HG03196 (cell line): ENCODE results near the gene AK5.
A peak's percentile ranks its signal among the peaks of the same experiment; 100 is the strongest.

Experiments used
- ATAC-seq: cut with Tn5 transposase; IDR thresholded peaks from one replicate; pipeline ENCODE4 v1.9.1; 2021; ENCODE audit not compliant: unreplicated experiment

Gene AK5

DNA sequence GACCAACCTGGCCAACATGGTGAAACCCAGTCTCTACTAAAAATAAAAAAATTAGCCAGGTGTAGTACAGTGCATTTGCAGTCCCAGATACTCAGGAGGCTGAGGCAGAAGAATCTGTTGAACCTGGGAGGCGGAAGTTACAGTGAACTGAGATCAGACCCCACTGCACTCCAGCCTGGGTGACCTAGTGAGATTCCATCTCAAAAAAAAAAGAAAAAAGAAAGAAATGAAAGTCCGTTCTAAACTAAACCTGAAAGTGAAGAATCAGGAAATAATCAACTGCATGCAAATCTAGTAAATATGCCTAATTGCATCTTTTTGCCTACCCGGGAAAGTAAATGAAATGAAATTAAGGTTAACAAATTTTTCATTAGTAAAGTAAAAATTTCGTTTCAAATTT, 301.1 kb downstream of the AK5 start:
- ATAC-seq, result no peak

DNA sequence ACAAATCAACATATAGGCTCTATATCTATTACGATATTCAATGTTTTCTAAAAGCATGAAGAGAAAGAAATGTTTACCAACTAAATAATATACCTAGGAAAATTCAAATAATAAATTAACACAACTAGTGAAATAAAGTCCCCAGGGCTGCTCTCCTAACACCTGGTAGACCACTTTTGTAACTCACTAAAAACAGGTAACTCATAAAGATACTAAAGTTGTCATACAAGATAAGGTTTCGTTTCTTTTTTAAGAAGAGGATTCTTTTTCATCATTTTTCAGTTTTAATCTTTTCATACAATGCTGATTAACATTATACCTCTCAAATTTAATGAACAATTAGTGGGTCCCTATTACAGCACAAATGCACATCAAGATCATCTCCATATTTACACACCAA, 301.7 kb downstream of the AK5 start:
- ATAC-seq, result no peak

DNA sequence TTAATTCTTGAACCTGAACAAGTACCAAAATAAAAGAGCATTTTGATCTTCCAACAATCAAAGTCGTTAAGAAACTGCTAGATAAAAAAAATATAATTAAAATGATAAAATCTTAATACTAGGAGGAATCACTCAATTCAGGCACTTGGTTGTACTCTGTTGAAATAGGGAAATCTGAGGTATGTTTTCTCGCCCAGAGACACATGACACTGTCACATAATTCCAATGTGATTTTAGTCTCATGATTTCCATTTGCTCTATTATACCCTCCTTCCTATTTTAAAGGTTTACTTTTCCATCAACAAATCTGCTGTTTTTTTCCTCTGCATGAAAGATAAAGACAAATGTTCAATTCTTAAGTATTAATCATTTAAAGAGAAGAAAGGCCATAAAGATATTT, 303.1 kb downstream of the AK5 start:
- ATAC-seq, result no peak

DNA sequence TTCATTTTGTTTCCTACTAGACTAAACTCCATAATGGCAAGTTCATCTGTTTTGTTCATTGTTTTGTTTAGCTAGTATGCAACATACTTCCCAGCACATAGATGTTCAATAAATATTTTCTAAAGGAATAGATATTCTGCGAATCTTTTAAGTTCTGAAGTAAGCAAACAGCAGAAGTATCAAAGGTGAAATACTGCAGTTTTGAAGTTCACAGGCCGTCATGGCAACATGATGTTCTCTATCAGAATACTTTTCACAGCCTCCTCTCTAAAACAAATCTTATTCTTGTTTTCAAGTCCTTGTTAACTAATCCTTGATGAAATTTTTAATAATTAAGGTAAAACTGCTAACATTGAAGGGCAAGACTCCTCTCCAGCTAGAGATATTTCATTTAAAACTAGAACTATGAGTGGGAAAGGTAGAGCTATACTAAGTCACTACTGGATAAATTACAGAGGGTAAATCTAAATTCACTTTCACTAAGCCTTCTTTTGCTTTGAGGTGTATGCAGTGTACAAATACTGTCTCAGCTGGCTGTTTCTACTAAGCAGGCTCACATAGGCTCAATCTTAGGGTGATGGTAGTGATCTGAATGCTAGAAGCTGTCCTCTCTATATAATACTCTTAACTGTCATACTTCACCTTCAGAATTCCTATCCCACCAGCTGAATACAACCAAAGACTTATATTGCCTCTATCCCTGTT, 303.9 kb downstream of the AK5 start:
- ATAC-seq, result no peak

DNA sequence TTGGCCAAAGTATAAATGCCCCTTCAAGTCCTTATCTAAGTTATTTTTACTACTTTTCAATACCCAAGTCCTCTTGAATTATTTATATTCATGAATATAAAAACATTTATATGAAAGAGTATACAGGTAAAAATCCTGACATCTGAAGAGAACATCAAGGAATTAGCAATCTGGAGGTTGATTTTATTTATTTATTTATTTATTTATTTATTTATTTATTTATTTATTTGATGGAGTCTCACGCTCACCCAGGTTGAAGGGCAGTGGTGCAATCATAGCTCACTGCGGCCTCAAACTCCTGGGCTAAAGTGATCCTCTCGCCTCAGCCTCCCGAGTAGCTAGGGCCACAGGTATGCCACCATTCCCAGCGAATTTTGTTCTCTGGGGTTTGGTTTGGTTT, 307.4 kb downstream of the AK5 start:
- ATAC-seq, result no peak

DNA sequence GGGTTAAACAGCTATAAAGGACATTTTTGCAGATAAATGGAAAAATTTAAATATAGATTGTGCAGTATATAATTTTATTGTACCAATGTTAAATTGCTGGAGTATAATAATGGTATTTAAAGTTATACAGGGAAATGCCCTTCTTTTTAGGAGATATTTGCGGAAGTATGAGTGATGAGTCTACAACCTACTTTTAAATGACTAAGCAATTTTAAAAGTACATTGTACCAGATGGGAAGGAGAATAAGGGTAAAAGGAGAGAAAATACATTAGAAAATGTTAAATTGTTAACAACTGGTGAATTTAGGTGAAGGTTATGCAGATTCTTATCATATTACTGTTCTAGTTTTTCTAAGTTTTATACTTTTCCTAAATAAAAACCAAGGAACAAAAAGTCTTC, 308.8 kb downstream of the AK5 start:
- no peak for ATAC-seq

DNA sequence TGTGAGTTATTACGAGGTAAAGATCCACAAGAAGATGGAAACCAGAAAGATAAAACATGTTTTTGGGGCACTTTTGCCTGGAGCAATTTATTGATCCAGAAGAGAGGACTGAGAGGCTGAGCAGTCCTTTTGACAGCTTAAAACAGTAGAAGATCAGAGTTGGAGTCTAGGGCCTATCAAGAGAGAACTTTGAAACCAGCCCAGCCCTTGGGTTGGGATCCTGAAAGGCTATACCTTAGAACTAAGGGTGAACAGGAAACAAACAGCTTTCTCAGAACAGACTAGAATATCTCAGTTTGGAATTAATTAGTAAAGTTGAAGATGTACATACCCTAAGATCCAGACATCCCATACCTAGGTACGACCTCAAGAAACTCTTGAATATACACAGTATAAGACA, 311.1 kb downstream of the AK5 start:
- ATAC-seq, result no peak

DNA sequence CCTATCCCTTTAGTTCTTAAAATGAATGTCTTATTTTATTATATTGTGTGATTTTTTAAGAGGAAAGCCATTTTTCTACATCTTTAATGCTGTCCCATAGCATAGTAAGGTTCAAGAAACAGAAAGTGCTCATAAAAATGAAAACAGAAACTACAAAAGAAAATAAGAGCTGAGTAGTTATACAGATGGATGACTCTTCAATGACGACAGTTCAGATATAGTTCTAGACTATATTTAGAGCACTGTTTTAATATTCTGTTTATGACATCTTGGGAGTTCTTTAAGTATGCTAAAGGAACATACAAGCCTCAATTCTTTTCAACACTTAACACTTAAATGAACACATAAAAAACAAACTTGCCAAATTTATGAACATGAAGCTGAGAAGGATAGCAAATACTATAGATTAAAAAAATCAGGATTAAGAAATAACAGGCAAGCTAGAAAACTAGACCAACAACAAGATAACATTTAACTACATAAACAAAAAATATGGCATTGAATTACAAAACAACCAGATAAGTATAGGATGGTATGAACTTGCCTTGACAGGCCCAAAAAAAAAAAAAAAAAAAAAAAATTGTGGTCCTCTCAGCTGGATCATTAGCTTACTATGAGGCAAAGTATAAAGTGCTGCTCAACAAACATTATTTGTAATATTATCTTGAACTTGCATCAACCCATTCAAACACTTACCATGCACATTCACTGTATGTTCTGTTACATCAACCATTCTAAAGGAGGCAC, 312.7 kb downstream of the AK5 start:
- peak; percentile 92 for ATAC-seq

DNA sequence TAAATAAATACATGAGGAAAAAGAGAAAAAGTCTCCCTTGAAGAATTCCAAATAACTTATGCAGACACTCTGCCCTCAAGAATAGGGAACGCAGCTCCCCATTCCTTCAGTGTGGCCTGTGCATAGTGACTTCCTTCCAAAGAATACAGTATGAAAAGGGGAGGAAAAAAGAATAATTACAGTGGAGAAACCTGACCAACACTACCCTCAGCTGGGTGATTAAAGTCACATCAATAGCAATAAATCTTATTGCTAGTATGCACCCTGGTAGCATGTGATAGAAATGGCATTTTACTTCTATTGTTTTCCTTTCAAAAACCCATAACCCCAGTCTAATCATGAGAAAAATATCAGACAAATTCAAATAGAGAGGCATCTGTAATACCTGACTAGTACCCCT, 315.5 kb downstream of the AK5 start:
- ATAC-seq, result no peak

DNA sequence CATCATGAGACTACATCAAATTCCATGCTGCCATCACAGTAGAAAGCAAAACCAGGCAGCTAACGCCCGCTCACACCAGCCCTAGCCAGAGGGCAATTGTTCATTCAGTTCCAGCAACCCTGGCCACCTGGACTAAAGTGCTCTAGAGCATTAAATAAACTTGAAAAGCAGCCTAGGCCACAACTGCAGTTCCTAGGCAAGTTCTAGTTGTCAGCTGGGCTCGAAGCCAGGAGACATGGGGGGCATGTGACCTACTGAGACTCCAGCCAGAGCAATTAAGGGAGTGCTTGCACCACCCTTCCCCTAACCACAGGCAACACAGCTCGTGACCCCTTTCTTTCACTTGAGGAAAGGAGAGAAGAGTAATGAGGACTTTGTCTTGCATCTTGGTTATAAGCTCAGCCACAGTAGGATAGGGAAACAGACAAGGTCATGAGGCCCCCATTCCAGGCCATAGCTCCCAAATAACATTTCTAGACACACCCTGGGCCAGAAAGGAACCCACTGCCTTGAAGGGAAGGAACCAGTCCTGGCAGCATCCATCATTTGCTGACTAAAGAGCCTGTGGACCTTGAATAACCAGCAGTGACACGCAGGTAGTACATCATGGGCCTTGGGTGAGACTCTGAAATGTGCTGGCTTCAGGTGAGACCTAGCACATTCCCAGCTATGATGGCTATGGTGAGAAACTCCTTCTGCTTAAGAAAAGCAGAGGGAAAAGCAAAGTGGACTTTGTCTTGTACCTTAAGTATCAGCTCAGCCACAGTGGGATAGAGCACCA, 323.6 kb downstream of the AK5 start:
- no peak for ATAC-seq

DNA sequence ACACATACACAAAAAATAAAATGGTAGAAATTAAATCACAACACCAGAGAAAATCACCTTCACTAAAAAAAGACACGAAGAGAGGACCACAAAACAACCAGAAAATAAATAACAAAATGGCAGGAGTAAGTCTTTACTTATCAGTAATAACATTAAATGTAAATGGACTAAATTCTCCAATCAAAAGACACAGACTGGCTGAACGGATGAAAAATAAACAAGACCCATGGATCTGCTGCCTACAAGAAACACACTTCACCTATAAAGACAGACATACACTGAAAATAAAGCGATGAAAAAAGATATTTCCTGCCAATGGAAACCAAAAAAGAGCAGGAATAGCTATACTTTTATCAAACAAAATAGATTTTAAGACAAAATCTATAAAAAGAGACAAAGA, 327.1 kb downstream of the AK5 start:
- ATAC-seq, result no peak
